Peyer's patch (tissue), 4 donors: ENCODE measurements around the gene BPGM.

Source experiments
- CTCF ChIP-seq, 6 experiments: fragments of 450-650 bp in 4 of 6; fragments of 200-600 bp in 2 of 6; sonication (generic) in 1 of 6; IDR thresholded peaks; one replicate each; pipeline ENCODE4 v1.5.1; 2017 to 2019; ENCODE audit warnings: antibody characterized with exemption in 6 of 6, mild to moderate bottlenecking in 3 of 6, moderate library complexity in 1 of 6
- POLR2A ChIP-seq, 2 donors: fragments of 450-650 bp; IDR thresholded peaks; one replicate each; pipeline ENCODE4 v1.5.1; 2017; ENCODE audit warnings: antibody characterized with exemption in 2 of 2, mild to moderate bottlenecking in 2 of 2, moderate library complexity in 2 of 2

- TF ChIP-seq CTCF (IDR thresholded peaks at IDR 0.05) (no peak), POLR2A (IDR thresholded peaks at IDR 0.05) (no peak)
These were observed 23.5 kb upstream of the BPGM start for GRCh38 chr7:134623193-134623592.
